B cell (primary cell): ENCODE data around the gene CCR6.

ENCODE experiments used
- EZH2 ChIP-seq: IDR thresholded peaks from 2 replicates; pipeline ENCODE4 v1.6.1; 2012; ENCODE audit warnings: borderline replicate concordance, low read depth, mild to moderate bottlenecking, moderate library complexity, low read length; ENCODE audit not compliant: insufficient read depth, poor library complexity, severe bottlenecking
- TF ChIP-seq, protein P1 (sequence below): fragments of 200-600 bp; IDR thresholded peaks from one replicate; pipeline ENCODE4 v1.8.0; 2022; ENCODE audit warnings: antibody characterized with exemption, mild to moderate bottlenecking

DNA sequence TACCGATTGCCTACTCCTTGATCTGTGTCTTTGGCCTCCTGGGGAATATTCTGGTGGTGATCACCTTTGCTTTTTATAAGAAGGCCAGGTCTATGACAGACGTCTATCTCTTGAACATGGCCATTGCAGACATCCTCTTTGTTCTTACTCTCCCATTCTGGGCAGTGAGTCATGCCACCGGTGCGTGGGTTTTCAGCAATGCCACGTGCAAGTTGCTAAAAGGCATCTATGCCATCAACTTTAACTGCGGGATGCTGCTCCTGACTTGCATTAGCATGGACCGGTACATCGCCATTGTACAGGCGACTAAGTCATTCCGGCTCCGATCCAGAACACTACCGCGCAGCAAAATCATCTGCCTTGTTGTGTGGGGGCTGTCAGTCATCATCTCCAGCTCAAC is 13.5 kb downstream of the CCR6 start:
- TF ChIP-seq, protein P1, sequence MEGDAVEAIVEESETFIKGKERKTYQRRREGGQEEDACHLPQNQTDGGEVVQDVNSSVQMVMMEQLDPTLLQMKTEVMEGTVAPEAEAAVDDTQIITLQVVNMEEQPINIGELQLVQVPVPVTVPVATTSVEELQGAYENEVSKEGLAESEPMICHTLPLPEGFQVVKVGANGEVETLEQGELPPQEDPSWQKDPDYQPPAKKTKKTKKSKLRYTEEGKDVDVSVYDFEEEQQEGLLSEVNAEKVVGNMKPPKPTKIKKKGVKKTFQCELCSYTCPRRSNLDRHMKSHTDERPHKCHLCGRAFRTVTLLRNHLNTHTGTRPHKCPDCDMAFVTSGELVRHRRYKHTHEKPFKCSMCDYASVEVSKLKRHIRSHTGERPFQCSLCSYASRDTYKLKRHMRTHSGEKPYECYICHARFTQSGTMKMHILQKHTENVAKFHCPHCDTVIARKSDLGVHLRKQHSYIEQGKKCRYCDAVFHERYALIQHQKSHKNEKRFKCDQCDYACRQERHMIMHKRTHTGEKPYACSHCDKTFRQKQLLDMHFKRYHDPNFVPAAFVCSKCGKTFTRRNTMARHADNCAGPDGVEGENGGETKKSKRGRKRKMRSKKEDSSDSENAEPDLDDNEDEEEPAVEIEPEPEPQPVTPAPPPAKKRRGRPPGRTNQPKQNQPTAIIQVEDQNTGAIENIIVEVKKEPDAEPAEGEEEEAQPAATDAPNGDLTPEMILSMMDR: no peak
- no peak for TF ChIP-seq EZH2
